ENCODE data around the gene BAIAP3. TPM values are rescaled to one million over a fixed set of nuclear protein-coding genes. Genes with fewer than 3 reads are reported as not detected.

The BAIAP3 gene
- total RNA-seq, 2 experiments from 2014 or later, result 0.24 to 0.63 TPM

GRCh38 chr16:1347286-1347855 is 13.9 kb downstream of the BAIAP3 start:
- H3K4me1 Mint-ChIP-seq (ENCODE audit: low read depth), result peaks cover 23% of the 10 kb centered on the region
- no peak overlapping the region for H3K4me3 Mint-ChIP-seq
- no peaks in the 10 kb centered on the region for H3K36me3 Mint-ChIP-seq (ENCODE audit: low read depth)
- DNase-seq (no peak), ATAC-seq (no peak)
- H3K9me3 Mint-ChIP-seq (ENCODE audit: insufficient read depth), result no peaks in the 10 kb centered on the region
- ChIA-PET CTCF (interaction anchor here (1.9 kb wide), 1 partner anchor 17 kb away, joined by 7 read pairs; no protein-coding TSS in a partner anchor), POLR2A (no interaction called here)
- no peak overlapping the region for H3K27ac Mint-ChIP-seq
- no peaks in the 10 kb centered on the region for H3K27me3 Mint-ChIP-seq (ENCODE audit: low read depth)

- H3K4me3 Mint-ChIP-seq, result no peak overlapping the region
- H3K9me3 Mint-ChIP-seq (ENCODE audit: insufficient read depth), result no peaks in the 10 kb centered on the region
- H3K27ac Mint-ChIP-seq, result no peak overlapping the region
- POLR2A ChIA-PET, result interaction anchor here (1.4 kb wide), 1 partner anchor 73 kb away, joined by 5 read pairs; the partner anchor contains the start of gene UQCC4
- CTCF ChIA-PET, result interaction anchor here (1.9 kb wide), 1 partner anchor 16 kb away, joined by 7 read pairs; no protein-coding TSS in a partner anchor
- H3K27me3 Mint-ChIP-seq (ENCODE audit: low read depth), result no peaks in the 10 kb centered on the region
- H3K36me3 Mint-ChIP-seq (ENCODE audit: low read depth), result no peaks in the 10 kb centered on the region
- DNase-seq (no peak), ATAC-seq (no peak)
- peaks cover 23% of the 10 kb centered on the region for H3K4me1 Mint-ChIP-seq (ENCODE audit: low read depth)
These were observed 14.5 kb downstream of the BAIAP3 start for GRCh38 chr16:1347962-1348361.

- no peaks in the 10 kb centered on the region for H3K27me3 Mint-ChIP-seq (ENCODE audit: low read depth)
- H3K4me1 Mint-ChIP-seq (ENCODE audit: low read depth), result peaks cover 23% of the 10 kb centered on the region
- ATAC-seq (no peak), DNase-seq (no peak)
- H3K9me3 Mint-ChIP-seq (ENCODE audit: insufficient read depth), result no peaks in the 10 kb centered on the region
- no peak overlapping the region for H3K4me3 Mint-ChIP-seq
- H3K36me3 Mint-ChIP-seq (ENCODE audit: low read depth), result no peaks in the 10 kb centered on the region
- POLR2A ChIA-PET, result interaction anchor here (1.4 kb wide), 1 partner anchor 72 kb away, joined by 5 read pairs; the partner anchor contains the start of gene UQCC4
- CTCF ChIA-PET, result interaction anchor here (1.9 kb wide), 1 partner anchor 16 kb away, joined by 7 read pairs; no protein-coding TSS in a partner anchor
- H3K27ac Mint-ChIP-seq, result no peak overlapping the region
These were observed 15.0 kb downstream of the BAIAP3 start for GRCh38 chr16:1348441-1348840.

GRCh38 chr16:1348926-1349325 is 15.5 kb downstream of the BAIAP3 start:
- Mint-ChIP-seq H3K4me3 (no peak overlapping the region), H3K4me1 (ENCODE audit: low read depth) (peaks cover 27% of the 10 kb centered on the region), H3K27me3 (ENCODE audit: low read depth) (no peaks in the 10 kb centered on the region), H3K9me3 (ENCODE audit: insufficient read depth) (no peaks in the 10 kb centered on the region), H3K36me3 (ENCODE audit: low read depth) (no peaks in the 10 kb centered on the region), H3K27ac (no peak overlapping the region)
- POLR2A ChIA-PET, result interaction anchor here (1.4 kb wide), 1 partner anchor 72 kb away, joined by 5 read pairs; the partner anchor contains the start of gene UQCC4
- ATAC-seq, result no peak
- CTCF ChIA-PET, result interaction anchor here (1.9 kb wide), 1 partner anchor 15 kb away, joined by 7 read pairs; no protein-coding TSS in a partner anchor
- no peak for DNase-seq

- CTCF ChIA-PET, result no interaction called here
- POLR2A ChIA-PET, result interaction anchor here (1.4 kb wide), 1 partner anchor 72 kb away, joined by 5 read pairs; the partner anchor contains the start of gene UQCC4
- H3K27ac Mint-ChIP-seq, result no peak overlapping the region
These were observed 15.9 kb downstream of the BAIAP3 start for GRCh38 chr16:1349351-1349750.

GRCh38 chr16:1349951-1350350 is 16.5 kb downstream of the BAIAP3 start:
- ChIA-PET POLR2A (no interaction called here), CTCF (interaction anchor here (1.3 kb wide), 1 partner anchor 14 kb away, joined by 4 read pairs; no protein-coding TSS in a partner anchor)
- Mint-ChIP-seq H3K27me3 (ENCODE audit: low read depth) (no peaks in the 10 kb centered on the region), H3K4me3 (peak overlapping the region; percentile 80), H3K36me3 (ENCODE audit: low read depth) (no peaks in the 10 kb centered on the region), H3K4me1 (ENCODE audit: low read depth) (peaks cover 32% of the 10 kb centered on the region), H3K27ac (no peak overlapping the region), H3K9me3 (ENCODE audit: insufficient read depth) (no peaks in the 10 kb centered on the region)
- no peak for DNase-seq
- ATAC-seq, result no peak

More at GRCh38 chr16:1349351-1349750, 15.9 kb downstream of the BAIAP3 start:
- ATAC-seq (no peak), DNase-seq (no peak)
- no peaks in the 10 kb centered on the region for H3K27me3 Mint-ChIP-seq (ENCODE audit: low read depth)
- H3K4me3 Mint-ChIP-seq, result no peak overlapping the region
- no peaks in the 10 kb centered on the region for H3K36me3 Mint-ChIP-seq (ENCODE audit: low read depth)
- peaks cover 30% of the 10 kb centered on the region for H3K4me1 Mint-ChIP-seq (ENCODE audit: low read depth)
- no peaks in the 10 kb centered on the region for H3K9me3 Mint-ChIP-seq (ENCODE audit: insufficient read depth)

GRCh38 chr16:1350691-1351090 is 17.2 kb downstream of the BAIAP3 start:
- no peaks in the 10 kb centered on the region for H3K36me3 Mint-ChIP-seq (ENCODE audit: low read depth)
- CTCF ChIA-PET, result interaction anchor here (1.3 kb wide), 1 partner anchor 13 kb away, joined by 4 read pairs; no protein-coding TSS in a partner anchor
- no peaks in the 10 kb centered on the region for H3K9me3 Mint-ChIP-seq (ENCODE audit: insufficient read depth)
- H3K4me1 Mint-ChIP-seq (ENCODE audit: low read depth), result peaks cover 36% of the 10 kb centered on the region
- DNase-seq (no peak), ATAC-seq (no peak)
- H3K4me3 Mint-ChIP-seq, result peak overlapping the region; percentile 80
- H3K27ac Mint-ChIP-seq, result peak overlapping the region; percentile 30
- POLR2A ChIA-PET, result interaction anchor here (0.7 kb wide), 1 partner anchor 18 kb away, joined by 3 read pairs; no protein-coding TSS in a partner anchor
- no peaks in the 10 kb centered on the region for H3K27me3 Mint-ChIP-seq (ENCODE audit: low read depth)

- Mint-ChIP-seq H3K4me1 (ENCODE audit: low read depth) (peaks cover 36% of the 10 kb centered on the region), H3K36me3 (ENCODE audit: low read depth) (no peaks in the 10 kb centered on the region), H3K27me3 (ENCODE audit: low read depth) (no peaks in the 10 kb centered on the region), H3K9me3 (ENCODE audit: insufficient read depth) (no peaks in the 10 kb centered on the region), H3K27ac (peak overlapping the region; percentile 79), H3K4me3 (peak overlapping the region; percentile 80)
- POLR2A ChIA-PET, result interaction anchor here (0.7 kb wide), 1 partner anchor 19 kb away, joined by 3 read pairs; no protein-coding TSS in a partner anchor
- CTCF ChIA-PET, result interaction anchor here (1.3 kb wide), 1 partner anchor 13 kb away, joined by 4 read pairs; no protein-coding TSS in a partner anchor
- DNase-seq (peak; percentile 46), ATAC-seq (peak; percentile 29)
These were observed 17.8 kb downstream of the BAIAP3 start for GRCh38 chr16:1351215-1351581.

GRCh38 chr16:1351582-1352362 is 18.3 kb downstream of the BAIAP3 start, which contains the start of the genes GNPTG and TSR3:
TSS of gene GNPTG (plus strand) at chr16:1351931. CDS start at chr16:1351966, 35 bp downstream.
TSS of gene TSR3 (minus strand) at chr16:1351878. CDS start at chr16:1351804, 74 bp downstream.
- ChIA-PET CTCF (interaction anchor here (1.3 kb wide), 1 partner anchor 12 kb away, joined by 4 read pairs; no protein-coding TSS in a partner anchor), POLR2A (interaction anchor here (0.7 kb wide), 1 partner anchor 19 kb away, joined by 3 read pairs; no protein-coding TSS in a partner anchor)
- Mint-ChIP-seq H3K27ac (peak within 1 kb of the TSS; percentile 82), H3K27me3 (ENCODE audit: low read depth) (no peaks in the 10 kb centered on the region), H3K36me3 (ENCODE audit: low read depth) (no peaks in the 10 kb centered on the region), H3K4me3 (peak within 1 kb of the TSS; percentile 81), H3K4me1 (ENCODE audit: low read depth) (peaks cover 36% of the 10 kb centered on the region), H3K9me3 (ENCODE audit: insufficient read depth) (no peaks in the 10 kb centered on the region)
- ATAC-seq (peak; percentile 90), DNase-seq (peak; percentile 85)

- H3K27ac Mint-ChIP-seq, result no peak overlapping the region
- H3K36me3 Mint-ChIP-seq (ENCODE audit: low read depth), result no peaks in the 10 kb centered on the region
- ATAC-seq (no peak), DNase-seq (no peak)
- ChIA-PET CTCF (no interaction called here), POLR2A (no interaction called here)
- peaks cover 37% of the 10 kb centered on the region for H3K4me1 Mint-ChIP-seq (ENCODE audit: low read depth)
- H3K4me3 Mint-ChIP-seq, result no peak overlapping the region
- H3K9me3 Mint-ChIP-seq (ENCODE audit: insufficient read depth), result no peaks in the 10 kb centered on the region
- no peaks in the 10 kb centered on the region for H3K27me3 Mint-ChIP-seq (ENCODE audit: low read depth)
These were observed 21.5 kb downstream of the BAIAP3 start for GRCh38 chr16:1354815-1355540.

GRCh38 chr16:1355591-1355990 is 22.1 kb downstream of the BAIAP3 start:
- ChIA-PET POLR2A (no interaction called here), CTCF (no interaction called here)
- Mint-ChIP-seq H3K27me3 (ENCODE audit: low read depth) (no peaks in the 10 kb centered on the region), H3K36me3 (ENCODE audit: low read depth) (no peaks in the 10 kb centered on the region), H3K4me3 (no peak overlapping the region), H3K4me1 (ENCODE audit: low read depth) (peaks cover 31% of the 10 kb centered on the region), H3K9me3 (ENCODE audit: insufficient read depth) (no peaks in the 10 kb centered on the region), H3K27ac (no peak overlapping the region)
- DNase-seq, result no peak
- ATAC-seq, result no peak
